ENCODE measurements around the gene SLC50A1. TPM values are rescaled to one million over a fixed set of nuclear protein-coding genes. Genes with fewer than 3 reads are reported as not detected.

SLC50A1 gene
- total RNA-seq, 1 experiment from 2014 or later = 24.9 TPM

- TF ChIP-seq, protein P1, sequence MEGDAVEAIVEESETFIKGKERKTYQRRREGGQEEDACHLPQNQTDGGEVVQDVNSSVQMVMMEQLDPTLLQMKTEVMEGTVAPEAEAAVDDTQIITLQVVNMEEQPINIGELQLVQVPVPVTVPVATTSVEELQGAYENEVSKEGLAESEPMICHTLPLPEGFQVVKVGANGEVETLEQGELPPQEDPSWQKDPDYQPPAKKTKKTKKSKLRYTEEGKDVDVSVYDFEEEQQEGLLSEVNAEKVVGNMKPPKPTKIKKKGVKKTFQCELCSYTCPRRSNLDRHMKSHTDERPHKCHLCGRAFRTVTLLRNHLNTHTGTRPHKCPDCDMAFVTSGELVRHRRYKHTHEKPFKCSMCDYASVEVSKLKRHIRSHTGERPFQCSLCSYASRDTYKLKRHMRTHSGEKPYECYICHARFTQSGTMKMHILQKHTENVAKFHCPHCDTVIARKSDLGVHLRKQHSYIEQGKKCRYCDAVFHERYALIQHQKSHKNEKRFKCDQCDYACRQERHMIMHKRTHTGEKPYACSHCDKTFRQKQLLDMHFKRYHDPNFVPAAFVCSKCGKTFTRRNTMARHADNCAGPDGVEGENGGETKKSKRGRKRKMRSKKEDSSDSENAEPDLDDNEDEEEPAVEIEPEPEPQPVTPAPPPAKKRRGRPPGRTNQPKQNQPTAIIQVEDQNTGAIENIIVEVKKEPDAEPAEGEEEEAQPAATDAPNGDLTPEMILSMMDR (conservative IDR thresholded peaks at IDR 0.05) = no peak
- Histone ChIP-seq H3K79me1 (ENCODE audit: insufficient read depth, low read depth, low read length, poor library complexity, severe bottlenecking) (no peaks in the 10 kb centered on the region), H2BK20ac (ENCODE audit: low read depth, low read length, poor library complexity, severe bottlenecking) (no peak overlapping the region), H2BK5ac (ENCODE audit: insufficient read length, low read length) (no peak overlapping the region), H4K91ac (ENCODE audit: insufficient read length, low read depth, low read length) (no peak overlapping the region), H3K27ac (ENCODE audit: insufficient read length, low read depth, low read length) (no peak overlapping the region), H3K4me2 (ENCODE audit: insufficient read depth, insufficient read length, low read length) (no peak overlapping the region), H3K79me2 (ENCODE audit: insufficient read depth, low read length) (no peaks in the 10 kb centered on the region), H3K23me2 (ENCODE audit: insufficient read length, low read depth, low read length, poor library complexity, severe bottlenecking) (peaks cover 19% of the 10 kb centered on the region), H3K18ac (ENCODE audit: insufficient read length, low read depth, low read length) (no peak overlapping the region), H4K8ac (replicated peaks; ENCODE audit: insufficient read length, low read depth, low read length) (no peak overlapping the region), H4K5ac (ENCODE audit: insufficient read length, low read depth, low read length) (no peak overlapping the region), H3K27me3 (ENCODE audit: insufficient read depth, low read length) (peaks cover 34% of the 10 kb centered on the region; the same call in 1 of the 2 replicates), H3T11ph (ENCODE audit: low read length) (no peak overlapping the region), H2BK12ac (ENCODE audit: insufficient read length, low read depth, low read length) (no peak overlapping the region), H2AK5ac (ENCODE audit: insufficient read length, low read length) (no peak overlapping the region), H2BK15ac (ENCODE audit: low read depth, low read length) (no peak overlapping the region), H2BK120ac (ENCODE audit: low read depth, low read length, poor library complexity, severe bottlenecking) (no peak overlapping the region), H3K9me3 (ENCODE audit: control insufficient read depth, low read depth, low read length) (no peaks in the 10 kb centered on the region), H3K23ac (ENCODE audit: insufficient read length, low read depth, low read length) (no peak overlapping the region), H3K4me1 (ENCODE audit: insufficient read depth, low read length) (no peaks in the 10 kb centered on the region), H3K9ac (ENCODE audit: extremely low read depth, insufficient read length, low read length) (no peak overlapping the region), H2AFZ (ENCODE audit: low read length) (no peak overlapping the region), H3K4ac (ENCODE audit: low read depth, low read length) (no peak overlapping the region), H3K14ac (ENCODE audit: insufficient read depth, low read length) (no peak overlapping the region), H4K20me1 (ENCODE audit: control insufficient read depth, insufficient read depth, insufficient read length) (peaks cover 2% of the 10 kb centered on the region), H3K56ac (ENCODE audit: insufficient read length, low read depth, low read length) (no peak overlapping the region)
- no CpG with 5 or more reads among the region's 4 CpGs for WGBS (ENCODE audit: extremely low coverage, insufficient read length, low lambda C conversion rate)
- H3K9me3 Mint-ChIP-seq = no peaks in the 10 kb centered on the region; a peak in 1 of 5 replicates
- peaks cover 93% of the 10 kb centered on the region for H3K27me3 Mint-ChIP-seq (ENCODE audit: low read depth)
- peak overlapping the region in 1 of 3 experiments; percentile 55; a peak in 1 of 7 replicates for H3K27ac Mint-ChIP-seq
- peak overlapping the region in 1 of 2 experiments; percentile 44; a peak in 1 of 5 replicates for H3K4me3 Mint-ChIP-seq
- H3K4me1 Mint-ChIP-seq = peaks cover 27 to 44% of the 10 kb centered on the region in 2 experiments
- DNase-seq = no peak
- no peaks in the 10 kb centered on the region; a peak in 1 of 7 replicates for H3K36me3 Mint-ChIP-seq (ENCODE audit: insufficient read depth in 1 of 3, low read depth in 3 of 3)
Observed at GRCh38 chr1:155123801-155124200, 11.9 kb upstream of the SLC50A1 start.
